ENCODE data around the gene CCDC106. TPM values are rescaled to one million over a fixed set of nuclear protein-coding genes. Genes with fewer than 3 reads are reported as not detected.
A peak's percentile ranks its signal among the peaks of the same experiment; 100 is the strongest.

The CCDC106 gene
- total RNA-seq, 2 experiments from 2014 or later: 1.7 to 1.8 TPM

- Mint-ChIP-seq H3K27ac (peak overlapping the region; percentile 99), H3K27me3 (no peaks in the 10 kb centered on the region), H3K9me3 (peaks cover 3% of the 10 kb centered on the region), H3K4me1 (ENCODE audit: low read depth) (peaks cover 68% of the 10 kb centered on the region), H3K36me3 (ENCODE audit: low read depth) (peaks cover 42% of the 10 kb centered on the region), H3K4me3 (peak overlapping the region; percentile 79)
- Histone ChIP-seq H3K36me3 (ENCODE audit: insufficient read depth, low read length) (peaks cover 3% of the 10 kb centered on the region), H3K27ac (ENCODE audit: low read depth in 1 of 2, low read length in 2 of 2) (no peak overlapping the region), H3K4me1 (ENCODE audit: insufficient read depth, low read length) (peaks cover 76% of the 10 kb centered on the region), H3K4me3 (ENCODE audit: low read length) (no peak overlapping the region), H3K27me3 (ENCODE audit: control insufficient read depth in 1 of 2, insufficient read depth in 2 of 2, low read length in 2 of 2) (no peaks in the 10 kb centered on the region), H3K9me3 (ENCODE audit: control insufficient read depth in 1 of 2, insufficient read depth in 1 of 2, low read length in 2 of 2) (peaks cover 0 to 5% of the 10 kb centered on the region in 2 experiments)
- no peak for TF ChIP-seq CTCF (IDR thresholded peaks at IDR 0.05)
- ATAC-seq (ENCODE audit: poor library complexity) (no peak), DNase-seq (peak in 1 of 14 experiments; percentile 28)
- ChIA-PET POLR2A (interaction anchor here (0.8 to 3.1 kb wide), 5 partner anchors 9 to 38 kb away, joined by 3 to 17 read pairs (median 9); partner anchors contain the start of genes FIZ1, U2AF2 and ZNF784), CTCF (interaction anchor here (1.7 to 5.0 kb wide), 2 partner anchors 17 to 134 kb away, joined by 5 to 29 read pairs; partner anchors contain the start of gene U2AF2)
- intact Hi-C loops (cut with DNase I, micrococcal nuclease): loop anchor here (10.0 kb wide), 2 partner anchors 233 to 383 kb away; partner anchors contain the start of genes PPP6R1 (in 2 of the 2) and UBE2S (in 1 of the 2)
Observed at GRCh38 chr19:55637534-55637933, 10.5 kb upstream of the CCDC106 start.

GRCh38 chr19:55638864-55639359 lies 9.1 kb upstream of the CCDC106 start:
- Mint-ChIP-seq H3K27ac (peak overlapping the region; percentile 84), H3K9me3 (peaks cover 3% of the 10 kb centered on the region), H3K27me3 (no peaks in the 10 kb centered on the region), H3K36me3 (ENCODE audit: low read depth) (peaks cover 45% of the 10 kb centered on the region), H3K4me1 (ENCODE audit: low read depth) (peaks cover 72% of the 10 kb centered on the region), H3K4me3 (peak overlapping the region; percentile 86)
- ChIA-PET POLR2A (interaction anchor here (0.5 to 2.0 kb wide), 8 partner anchors 10 to 1524 kb away, joined by 3 to 13 read pairs (median 6); partner anchors contain the start of genes FIZ1, U2AF2, ZNF524 and ZNF628), CTCF (interaction anchor here (1.0 to 5.0 kb wide), 5 partner anchors 13 to 135 kb away, joined by 3 to 29 read pairs (median 10); partner anchors contain the start of genes FIZ1, U2AF2, ZNF524 and ZNF784)
- intact Hi-C loops (cut with DNase I, micrococcal nuclease): loop anchor here (10.0 kb wide), 2 partner anchors 234 to 384 kb away; partner anchors contain the start of genes PPP6R1 (in 2 of the 2) and UBE2S (in 1 of the 2)
- peaks cover 0 to 5% of the 10 kb centered on the region in 2 experiments for H3K9me3 ChIP-seq (ENCODE audit: control insufficient read depth in 1 of 2, insufficient read depth in 1 of 2, low read length in 2 of 2)
- no peak overlapping the region for H3K4me3 ChIP-seq (ENCODE audit: low read length)
- no peaks in the 10 kb centered on the region for H3K27me3 ChIP-seq (ENCODE audit: control insufficient read depth in 1 of 2, insufficient read depth in 2 of 2, low read length in 2 of 2)
- ATAC-seq (ENCODE audit: poor library complexity) (peak; percentile 30), DNase-seq (peak in 13 of 14 experiments; percentile 31 to 84 (median 57))
- TF ChIP-seq CTCF (IDR thresholded peaks at IDR 0.05): peak; percentile 43
- no peak overlapping the region for H3K27ac ChIP-seq (ENCODE audit: low read depth in 1 of 2, low read length in 2 of 2)
- H3K4me1 ChIP-seq (ENCODE audit: insufficient read depth, low read length): peaks cover 84% of the 10 kb centered on the region
- peaks cover 3% of the 10 kb centered on the region for H3K36me3 ChIP-seq (ENCODE audit: insufficient read depth, low read length)

- H3K4me3 ChIP-seq (ENCODE audit: low read length): peak overlapping the region; percentile 45
- peak; percentile 47 for TF ChIP-seq CTCF (IDR thresholded peaks at IDR 0.05)
- ChIA-PET CTCF (interaction anchor here (0.7 to 5.0 kb wide), 7 partner anchors 9 to 136 kb away, joined by 3 to 29 read pairs (median 7); partner anchors contain the start of genes FIZ1, U2AF2, ZNF524 and ZNF784), POLR2A (interaction anchor here (0.7 to 2.0 kb wide), 8 partner anchors 9 to 59 kb away, joined by 3 to 13 read pairs (median 4); partner anchors contain the start of genes FIZ1, U2AF2, ZNF524 and ZNF784)
- Mint-ChIP-seq H3K36me3 (ENCODE audit: low read depth) (peaks cover 41% of the 10 kb centered on the region), H3K4me1 (ENCODE audit: low read depth) (peaks cover 71% of the 10 kb centered on the region), H3K27ac (peak overlapping the region; percentile 84), H3K4me3 (peak overlapping the region; percentile 81), H3K9me3 (peaks cover 3% of the 10 kb centered on the region), H3K27me3 (no peaks in the 10 kb centered on the region)
- peaks cover 0 to 5% of the 10 kb centered on the region in 2 experiments for H3K9me3 ChIP-seq (ENCODE audit: control insufficient read depth in 1 of 2, insufficient read depth in 1 of 2, low read length in 2 of 2)
- peaks cover 87% of the 10 kb centered on the region for H3K4me1 ChIP-seq (ENCODE audit: insufficient read depth, low read length)
- no peaks in the 10 kb centered on the region for H3K27me3 ChIP-seq (ENCODE audit: control insufficient read depth in 1 of 2, insufficient read depth in 2 of 2, low read length in 2 of 2)
- DNase-seq: peak in 13 of 14 experiments; percentile 63 to 93 (median 73)
- peaks cover 9% of the 10 kb centered on the region for H3K36me3 ChIP-seq (ENCODE audit: insufficient read depth, low read length)
- H3K27ac ChIP-seq (ENCODE audit: low read depth in 1 of 2, low read length in 2 of 2): peak overlapping the region; percentile 76 to 78
- intact Hi-C loops (cut with DNase I, micrococcal nuclease): loop anchor here in 1 of 2 experiments (1.0 to 5.0 kb wide), 3 partner anchors 8 to 253 kb away; partner anchors contain the start of genes FIZ1 and RPL28
- ATAC-seq (ENCODE audit: poor library complexity): peak; percentile 50
Observed at GRCh38 chr19:55640043-55640576, 7.9 kb upstream of the CCDC106 start.
